Erythroblast (primary cell): ENCODE measurements around the gene RNGTT.

Source experiments
- DNase-seq, 2 experiments: peaks; one replicate each; lab custom pipeline; 2025; lab: John Stamatoyannopoulos, UW
- GATA1 ChIP-seq: IDR thresholded peaks from 2 replicates; pipeline ENCODE4 v1.6.1; 2011; ENCODE audit warnings: low read depth, mild to moderate bottlenecking, control low read depth, low read length, moderate library complexity
- POLR2A ChIP-seq: IDR thresholded peaks from 2 replicates; pipeline ENCODE4 v1.6.1; 2011; ENCODE audit warnings: mild to moderate bottlenecking, low read length

Gene RNGTT

GRCh38 chr6:88704980-88705379 is 258.4 kb downstream of the RNGTT start:
- peak; percentile 34 to 62 for DNase-seq
- no peak for TF ChIP-seq GATA1
- TF ChIP-seq POLR2A: no peak

- DNase-seq: no peak
- TF ChIP-seq POLR2A: no peak
- no peak for TF ChIP-seq GATA1
Measured at GRCh38 chr6:88702956-88703556, 260.4 kb downstream of the RNGTT start.

- DNase-seq: peak; percentile 52 to 64
- no peak for TF ChIP-seq GATA1
- TF ChIP-seq POLR2A: no peak
Measured at GRCh38 chr6:88698661-88699060, 264.8 kb downstream of the RNGTT start.

GRCh38 chr6:88695937-88696336 is 267.5 kb downstream of the RNGTT start:
- DNase-seq: no peak
- TF ChIP-seq POLR2A (no peak), GATA1 (no peak)

- TF ChIP-seq GATA1 (no peak), POLR2A (no peak)
- no peak for DNase-seq
Measured at GRCh38 chr6:88683734-88684133, 279.7 kb downstream of the RNGTT start.

GRCh38 chr6:88680654-88681053 is 282.8 kb downstream of the RNGTT start:
- TF ChIP-seq POLR2A (no peak), GATA1 (no peak)
- no peak for DNase-seq

- TF ChIP-seq POLR2A (no peak), GATA1 (no peak)
- DNase-seq: no peak
Measured at GRCh38 chr6:88679841-88680240, 283.6 kb downstream of the RNGTT start.

- DNase-seq: no peak
- TF ChIP-seq GATA1 (no peak), POLR2A (no peak)
Measured at GRCh38 chr6:88677356-88677755, 286.1 kb downstream of the RNGTT start.

GRCh38 chr6:88671624-88672023 is 291.8 kb downstream of the RNGTT start:
- TF ChIP-seq POLR2A: no peak
- no peak for TF ChIP-seq GATA1
- DNase-seq: no peak

GRCh38 chr6:88670369-88670768 is 293.0 kb downstream of the RNGTT start:
- no peak for TF ChIP-seq GATA1
- TF ChIP-seq POLR2A: no peak
- DNase-seq: peak; percentile 16 to 39

- no peak for DNase-seq
- no peak for TF ChIP-seq POLR2A
- no peak for TF ChIP-seq GATA1
Measured at GRCh38 chr6:88669475-88669874, 293.9 kb downstream of the RNGTT start.

GRCh38 chr6:88666901-88667300 is 296.5 kb downstream of the RNGTT start:
- no peak for TF ChIP-seq GATA1
- TF ChIP-seq POLR2A: no peak
- DNase-seq: no peak

- TF ChIP-seq GATA1 (no peak), POLR2A (no peak)
- no peak for DNase-seq
Measured at GRCh38 chr6:88665131-88665530, 298.3 kb downstream of the RNGTT start.

GRCh38 chr6:88663801-88664200 is 299.6 kb downstream of the RNGTT start:
- no peak for DNase-seq
- TF ChIP-seq POLR2A (no peak), GATA1 (no peak)

- TF ChIP-seq GATA1: no peak
- no peak for DNase-seq
Measured at GRCh38 chr6:88662653-88663174, 300.7 kb downstream of the RNGTT start.

GRCh38 chr6:88662163-88662580 is 301.2 kb downstream of the RNGTT start:
- no peak for DNase-seq
- no peak for TF ChIP-seq POLR2A
- TF ChIP-seq GATA1: no peak
